ENCODE results near the gene HYI.

- no peak for TF ChIP-seq HDGF (IDR thresholded peaks at IDR 0.05; ENCODE audit: borderline replicate concordance)
- TF ChIP-seq SP1 (IDR thresholded peaks at IDR 0.05): no peak
- no peak for TF ChIP-seq ELF4 (IDR thresholded peaks at IDR 0.05)
- no peak for TF ChIP-seq FOXK2 (IDR thresholded peaks at IDR 0.05)
- no peak for TF ChIP-seq BHLHE40 (IDR thresholded peaks at IDR 0.05; ENCODE audit: borderline replicate concordance)
- no peak for TF ChIP-seq FOXM1 (IDR thresholded peaks at IDR 0.05; ENCODE audit: borderline replicate concordance)
- no peak for TF ChIP-seq ZNF384 (IDR thresholded peaks at IDR 0.05)
- TF ChIP-seq NFRKB (IDR thresholded peaks at IDR 0.05): no peak
- TF ChIP-seq SUZ12 (IDR thresholded peaks at IDR 0.05): no peak
- no peak for TF ChIP-seq TARDBP (IDR thresholded peaks at IDR 0.05)
Observed at GRCh38 chr1:43448955-43449707, 4.6 kb downstream of the HYI start.

Data from HEK293T (cell line).